ENCODE measurements around the gene SMCHD1.

The SMCHD1 gene

GRCh38 chr18:2655178-2655953 is at the start of gene SMCHD1:
Gene SMCHD1, plus strand, starts transcription at chr18:2655726. Its CDS starts 350 bp downstream, at chr18:2656076.
- in situ Hi-C loops (cut with MboI; ENCODE audit: low sequenced_read_pairs) = no loop called here

GRCh38 chr18:2606335-2606734 is 49.2 kb upstream of the SMCHD1 start:
- in situ Hi-C loops (cut with MboI; ENCODE audit: low sequenced_read_pairs) = no loop called here

GRCh38 chr18:2609604-2610003 is 45.9 kb upstream of the SMCHD1 start:
- in situ Hi-C loops (cut with MboI; ENCODE audit: low sequenced_read_pairs) = no loop called here

- in situ Hi-C loops (cut with MboI; ENCODE audit: low sequenced_read_pairs) = no loop called here
These were observed 45.0 kb upstream of the SMCHD1 start for GRCh38 chr18:2610549-2610948.

GRCh38 chr18:2612996-2613395 is 42.5 kb upstream of the SMCHD1 start:
- in situ Hi-C loops (cut with MboI; ENCODE audit: low sequenced_read_pairs) = no loop called here

GRCh38 chr18:2617401-2617998 is 38.0 kb upstream of the SMCHD1 start:
- in situ Hi-C loops (cut with MboI; ENCODE audit: low sequenced_read_pairs) = no loop called here

GRCh38 chr18:2618009-2618408 is 37.5 kb upstream of the SMCHD1 start:
- in situ Hi-C loops (cut with MboI; ENCODE audit: low sequenced_read_pairs) = no loop called here

GRCh38 chr18:2625217-2625616 is 30.3 kb upstream of the SMCHD1 start:
- in situ Hi-C loops (cut with MboI; ENCODE audit: low sequenced_read_pairs) = no loop called here

- in situ Hi-C loops (cut with MboI; ENCODE audit: low sequenced_read_pairs) = no loop called here
These were observed 27.7 kb upstream of the SMCHD1 start for GRCh38 chr18:2627821-2628276.

GRCh38 chr18:2629003-2629402 is 26.5 kb upstream of the SMCHD1 start:
- in situ Hi-C loops (cut with MboI; ENCODE audit: low sequenced_read_pairs) = no loop called here

GRCh38 chr18:2635586-2635985 is 19.9 kb upstream of the SMCHD1 start:
- in situ Hi-C loops (cut with MboI; ENCODE audit: low sequenced_read_pairs) = no loop called here

- in situ Hi-C loops (cut with MboI; ENCODE audit: low sequenced_read_pairs) = no loop called here
These were observed 19.3 kb upstream of the SMCHD1 start for GRCh38 chr18:2636126-2636631.

- in situ Hi-C loops (cut with MboI; ENCODE audit: low sequenced_read_pairs) = no loop called here
These were observed 13.9 kb upstream of the SMCHD1 start for GRCh38 chr18:2641638-2642037.

GRCh38 chr18:2642771-2643170 is 12.8 kb upstream of the SMCHD1 start:
- in situ Hi-C loops (cut with MboI; ENCODE audit: low sequenced_read_pairs) = no loop called here

GRCh38 chr18:2644535-2644934 is 11.0 kb upstream of the SMCHD1 start:
- in situ Hi-C loops (cut with MboI; ENCODE audit: low sequenced_read_pairs) = no loop called here

- in situ Hi-C loops (cut with MboI; ENCODE audit: low sequenced_read_pairs) = no loop called here
These were observed 3.5 kb upstream of the SMCHD1 start for GRCh38 chr18:2651981-2652380.

GRCh38 chr18:2653467-2653866 is 2.1 kb upstream of the SMCHD1 start:
- in situ Hi-C loops (cut with MboI; ENCODE audit: low sequenced_read_pairs) = no loop called here

- in situ Hi-C loops (cut with MboI; ENCODE audit: low sequenced_read_pairs) = no loop called here
These were observed 1.2 kb upstream of the SMCHD1 start for GRCh38 chr18:2654169-2654927.

GRCh38 chr18:2654928-2655177 is 673 bp upstream of the SMCHD1 start:
- in situ Hi-C loops (cut with MboI; ENCODE audit: low sequenced_read_pairs) = no loop called here

- in situ Hi-C loops (cut with MboI; ENCODE audit: low sequenced_read_pairs) = no loop called here
These were observed 369 bp downstream of the SMCHD1 start for GRCh38 chr18:2655954-2656236.

GRCh38 chr18:2656237-2656980 is 883 bp downstream of the SMCHD1 start:
- in situ Hi-C loops (cut with MboI; ENCODE audit: low sequenced_read_pairs) = no loop called here

All from HL-60/S4 treated with phorbol 12-myristate 13-acetate at 8.2 ng/mL for 4 days and 3 days (cell line).